T-cell (primary cell): ENCODE data around the gene KAT7. TPM values are rescaled to one million over a fixed set of nuclear protein-coding genes. Genes with fewer than 3 reads are reported as not detected.
A peak's percentile ranks its signal among the peaks of the same experiment; 100 is the strongest.

ENCODE experiments used
- ATAC-seq, 4 experiments: fragments of 200-7000 bp in 3 of 4; fragments of 150-1000 bp in 1 of 4; cut with Tn5 transposase; replicated peaks in 1 of 4; 1 replicate in 3 of 4; 2 replicates in 1 of 4; pipeline ENCODE4 v1.10.0; 2021; ENCODE audit warnings: moderate library complexity in 3 of 4, mild to moderate bottlenecking in 2 of 4, moderate number of reproducible peaks in 1 of 4
- CTCF ChIA-PET, 2 donors: fragments of 300-600 bp; sonication (Branson Sonifier 250); formaldehyde crosslinking; loops; one replicate each; lab custom pipeline; 2022; ENCODE audit warnings: antibody characterized with exemption in 2 of 2; lab: Charles Lee
- POLR2A ChIA-PET, 2 donors: fragments of 300-600 bp; sonication (Branson Sonifier 250); formaldehyde crosslinking; loops; one replicate each; lab custom pipeline; 2022; ENCODE audit warnings: antibody characterized with exemption in 2 of 2; lab: Charles Lee
- DNase-seq, 35 experiments: peaks; one replicate each; pipeline versions ENCODE4 v3.0.0 to v3.0.0-alpha.2; 2013 to 2023
- H3K27ac ChIP-seq: one replicate; pipeline ENCODE4 v1.5.1; 2013; ENCODE audit warnings: low read length
- H3K27me3 ChIP-seq, 2 experiments: replicated peaks in 1 of 2; 1 replicate in 1 of 2; 2 replicates in 1 of 2; pipeline versions ENCODE4 v1.6.1 to v1.7.0; 2013; ENCODE audit warnings: low read length in 1 of 2, mixed read lengths in 1 of 2; ENCODE audit not compliant: control insufficient read depth in 2 of 2, insufficient read depth in 2 of 2; ENCODE audit errors: extremely low read depth in 1 of 2
- H3K36me3 ChIP-seq, 2 donors: 1 replicate in 1 of 2; 2 replicates in 1 of 2; pipeline versions ENCODE4 v1.6.1 to v1.7.0; 2013; ENCODE audit warnings: low read length in 1 of 2; ENCODE audit not compliant: control insufficient read depth in 2 of 2, insufficient read depth in 1 of 2; ENCODE audit errors: extremely low read depth in 1 of 2
- H3K4me1 ChIP-seq, 2 experiments: 1 replicate in 1 of 2; 2 replicates in 1 of 2; pipeline versions ENCODE4 v1.6.1 to v1.7.0; 2013; ENCODE audit warnings: low read length in 2 of 2, mixed read lengths in 1 of 2; ENCODE audit not compliant: insufficient read depth in 2 of 2, control insufficient read depth in 1 of 2; ENCODE audit errors: extremely low read depth in 1 of 2
- H3K4me3 ChIP-seq, 2 donors: 1 replicate in 1 of 2; 2 replicates in 1 of 2; pipeline versions ENCODE4 v1.5.1 to v1.7.0; 2013; ENCODE audit warnings: mild to moderate bottlenecking in 2 of 2, low read length in 1 of 2, moderate library complexity in 1 of 2; ENCODE audit not compliant: control insufficient read depth in 1 of 2; ENCODE audit errors: extremely low read depth in 1 of 2
- H3K9me3 ChIP-seq: 2 replicates; pipeline ENCODE4 v1.7.0; 2013
- H3K27ac Mint-ChIP-seq, 2 donors: one replicate each; pipeline ENCODE4 v1.8.0; 2020 to 2021; ENCODE audit warnings: mild to moderate bottlenecking in 2 of 2, mixed read lengths in 2 of 2
- H3K27me3 Mint-ChIP-seq, 2 donors: one replicate each; pipeline ENCODE4 v1.8.0; 2021 to 2022; ENCODE audit warnings: mixed read lengths in 2 of 2
- H3K36me3 Mint-ChIP-seq: one replicate; pipeline ENCODE4 v1.8.0; 2021; ENCODE audit warnings: mixed read lengths
- H3K4me1 Mint-ChIP-seq, 3 donors: one replicate each; pipeline ENCODE4 v1.8.0; 2020 to 2022; ENCODE audit warnings: mixed read lengths in 3 of 3, mild to moderate bottlenecking in 1 of 3
- H3K4me3 Mint-ChIP-seq, 3 donors: one replicate each; pipeline ENCODE4 v1.8.0; 2020 to 2022; ENCODE audit warnings: mild to moderate bottlenecking in 3 of 3, mixed read lengths in 3 of 3, moderate library complexity in 3 of 3
- H3K9me3 Mint-ChIP-seq, 3 donors: one replicate each; pipeline ENCODE4 v1.8.0; 2020 to 2022; ENCODE audit warnings: mixed read lengths in 3 of 3
- WGBS: methylation state at CpG from one replicate; pipeline ENCODE4 v1.1.5; 2013; ENCODE audit warnings: missing lambda C conversion rate; ENCODE audit not compliant: insufficient coverage; 5-methylcytosine and 5-hydroxymethylcytosine counted together
- total RNA-seq, 35 experiments: library from RNA in 6 of 35; stranded (reverse) in 6 of 35; fragments of 120-200 nt in 1 of 35; gene quantifications; one replicate each; pipeline versions ENCODE4 v1.2.1 to v1.2.4 and lab custom pipeline; 2013 to 2026

The KAT7 gene
- total RNA-seq, 5 donors from 2014 or later (not counting 1 experiment from before 2014, with no cell fraction given) = 96.8 to 197 (median 99.7) TPM

DNA sequence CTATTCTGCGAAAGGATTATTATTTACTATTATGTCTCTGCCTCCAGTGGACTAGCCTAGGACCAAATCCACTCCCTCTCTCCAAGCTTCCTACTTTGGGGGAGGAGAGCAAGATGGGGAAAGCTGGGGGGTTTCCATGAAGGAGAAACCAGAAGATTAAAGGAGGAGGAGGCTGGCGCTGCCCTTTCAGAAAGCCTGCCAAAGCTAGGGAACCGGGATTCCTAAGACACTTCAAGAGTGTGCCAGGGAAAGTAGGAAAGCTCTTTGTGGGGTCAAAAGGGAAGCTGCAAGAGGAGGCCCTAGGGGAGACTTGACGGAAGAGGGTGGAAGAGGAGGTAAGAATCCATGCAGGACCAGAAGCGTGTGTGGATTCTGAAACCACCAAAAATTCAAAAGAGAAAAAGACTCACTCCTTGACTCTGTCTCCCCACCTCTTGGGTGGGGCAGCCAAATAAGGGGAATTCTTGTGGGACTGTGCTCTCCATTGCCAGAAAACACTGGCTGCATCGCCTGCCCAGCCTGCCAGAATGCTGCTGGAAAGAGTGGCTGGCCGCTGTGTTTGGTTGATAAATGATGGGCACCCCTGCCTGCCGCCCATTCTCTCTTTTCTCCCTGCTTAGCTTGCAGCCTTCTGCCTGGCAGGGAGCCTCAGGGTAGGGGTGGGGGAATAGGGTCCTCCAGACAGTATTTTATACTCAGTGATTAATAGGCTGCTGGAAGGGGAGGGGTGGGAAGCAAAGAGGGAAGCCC is 11.8 kb upstream of the KAT7 start:
- H3K27me3 Mint-ChIP-seq = peaks cover 0 to 2% of the 10 kb centered on the region in 2 donors
- no peak overlapping the region for H3K4me3 ChIP-seq
- peaks cover 6 to 14% (median 8%) of the 10 kb centered on the region in 3 donors for H3K4me1 Mint-ChIP-seq
- H3K4me1 ChIP-seq = peaks cover 0 to 5% of the 10 kb centered on the region in 2 experiments
- no peaks in the 10 kb centered on the region for H3K9me3 Mint-ChIP-seq
- ChIA-PET CTCF (interaction anchor here (0.6 to 1.7 kb wide), 3 partner anchors 20 to 596 kb away, joined by 3 to 11 read pairs (median 8); no protein-coding TSS in a partner anchor), POLR2A (interaction anchor here in 1 of 2 donors (0.6 kb wide), 1 partner anchor 35 kb away, joined by 3 read pairs; no protein-coding TSS in a partner anchor)
- no peak overlapping the region for H3K27ac ChIP-seq
- H3K27me3 ChIP-seq = peaks cover 0 to 3% of the 10 kb centered on the region in 2 experiments
- H3K9me3 ChIP-seq = no peaks in the 10 kb centered on the region
- no peaks in the 10 kb centered on the region for H3K36me3 ChIP-seq
- no peak for ATAC-seq
- H3K36me3 Mint-ChIP-seq = no peaks in the 10 kb centered on the region
- no peak overlapping the region for H3K27ac Mint-ChIP-seq
- H3K4me3 Mint-ChIP-seq = no peak overlapping the region
- 96% methylated on average over 4 of the region's 8 CpGs for WGBS
- no peak for DNase-seq

DNA sequence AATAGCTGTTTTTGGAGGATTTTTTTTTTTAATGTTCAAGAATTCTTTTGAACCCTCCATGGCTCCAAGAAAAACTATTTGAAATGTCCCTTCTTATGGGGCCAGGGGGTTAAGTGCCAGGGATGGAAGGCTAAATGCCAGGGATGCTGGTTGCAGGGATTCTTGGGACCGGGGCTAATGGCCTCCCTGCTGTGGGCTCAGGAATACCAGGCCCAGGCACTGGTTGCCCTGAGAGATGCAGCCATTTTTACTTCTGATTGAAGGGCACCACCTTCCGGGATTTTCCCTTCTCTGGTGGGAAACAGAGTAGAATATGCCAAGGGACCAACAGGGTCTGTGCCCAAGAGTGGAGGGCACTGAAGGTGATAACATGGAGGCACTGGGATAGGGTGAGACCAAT is 10.9 kb upstream of the KAT7 start:
- Histone ChIP-seq H3K4me1 (peaks cover 0 to 5% of the 10 kb centered on the region in 2 experiments), H3K36me3 (no peaks in the 10 kb centered on the region), H3K27ac (no peak overlapping the region), H3K27me3 (peaks cover 0 to 3% of the 10 kb centered on the region in 2 experiments), H3K9me3 (no peaks in the 10 kb centered on the region), H3K4me3 (no peak overlapping the region)
- peaks cover 6 to 14% (median 8%) of the 10 kb centered on the region in 3 donors for H3K4me1 Mint-ChIP-seq
- WGBS = 86% methylated on average over 2 of the region's 2 CpGs
- H3K36me3 Mint-ChIP-seq = no peaks in the 10 kb centered on the region
- no peak overlapping the region for H3K27ac Mint-ChIP-seq
- H3K27me3 Mint-ChIP-seq = peaks cover 0 to 2% of the 10 kb centered on the region in 2 donors
- H3K4me3 Mint-ChIP-seq = no peak overlapping the region
- ChIA-PET CTCF (interaction anchor here in 1 of 2 donors (1.7 kb wide), 1 partner anchor 68 kb away, joined by 11 read pairs; no protein-coding TSS in a partner anchor), POLR2A (no interaction called here)
- no peak for DNase-seq
- H3K9me3 Mint-ChIP-seq = no peaks in the 10 kb centered on the region
- no peak for ATAC-seq

DNA sequence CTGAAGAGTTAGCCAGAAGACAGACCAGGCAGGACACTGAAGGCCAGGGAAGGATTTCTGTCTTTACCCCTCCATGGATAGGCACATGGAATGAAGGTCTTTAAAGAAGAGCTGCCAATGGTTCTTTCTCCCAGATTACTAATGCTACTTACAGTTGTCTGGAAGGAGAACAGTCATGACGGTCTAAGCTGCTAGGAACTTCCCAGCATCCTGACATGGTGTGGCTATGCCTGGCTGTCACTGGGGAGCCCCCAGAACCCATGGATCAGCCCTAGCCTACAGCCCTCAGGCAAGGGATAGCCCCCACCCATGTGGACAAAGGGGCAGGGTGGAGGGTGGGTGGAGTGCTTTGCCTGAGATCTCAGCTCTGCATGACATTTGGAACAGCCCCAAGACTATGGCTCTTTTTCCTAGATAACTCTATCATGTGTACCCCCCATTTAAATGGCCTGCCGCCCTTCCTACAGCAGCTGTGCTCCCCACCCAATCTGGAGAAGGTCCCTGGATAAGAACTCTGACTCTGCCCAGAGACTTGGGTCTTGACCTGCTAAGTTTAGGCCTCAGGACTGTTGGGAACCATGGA is 9.2 kb upstream of the KAT7 start:
- Histone ChIP-seq H3K27me3 (no peaks in the 10 kb centered on the region), H3K4me3 (no peak overlapping the region), H3K27ac (no peak overlapping the region), H3K4me1 (peaks cover 0 to 5% of the 10 kb centered on the region in 2 experiments), H3K36me3 (no peaks in the 10 kb centered on the region), H3K9me3 (no peaks in the 10 kb centered on the region)
- H3K4me3 Mint-ChIP-seq = no peak overlapping the region
- H3K27ac Mint-ChIP-seq = no peak overlapping the region
- H3K4me1 Mint-ChIP-seq = peaks cover 6 to 14% (median 8%) of the 10 kb centered on the region in 3 donors
- H3K9me3 Mint-ChIP-seq = no peaks in the 10 kb centered on the region
- ChIA-PET POLR2A (interaction anchor here in 1 of 2 donors (0.6 kb wide), 1 partner anchor 404 kb away, joined by 3 read pairs; no protein-coding TSS in a partner anchor), CTCF (interaction anchor here in 1 of 2 donors (0.8 kb wide), 1 partner anchor 71 kb away, joined by 3 read pairs; the partner anchor contains the start of gene SLC35B1)
- WGBS = 85% methylated on average over 2 of the region's 2 CpGs
- no peak for DNase-seq
- peak in 1 of 4 experiments; percentile 30 for ATAC-seq
- H3K27me3 Mint-ChIP-seq = peaks cover 0 to 2% of the 10 kb centered on the region in 2 donors
- no peaks in the 10 kb centered on the region for H3K36me3 Mint-ChIP-seq

DNA sequence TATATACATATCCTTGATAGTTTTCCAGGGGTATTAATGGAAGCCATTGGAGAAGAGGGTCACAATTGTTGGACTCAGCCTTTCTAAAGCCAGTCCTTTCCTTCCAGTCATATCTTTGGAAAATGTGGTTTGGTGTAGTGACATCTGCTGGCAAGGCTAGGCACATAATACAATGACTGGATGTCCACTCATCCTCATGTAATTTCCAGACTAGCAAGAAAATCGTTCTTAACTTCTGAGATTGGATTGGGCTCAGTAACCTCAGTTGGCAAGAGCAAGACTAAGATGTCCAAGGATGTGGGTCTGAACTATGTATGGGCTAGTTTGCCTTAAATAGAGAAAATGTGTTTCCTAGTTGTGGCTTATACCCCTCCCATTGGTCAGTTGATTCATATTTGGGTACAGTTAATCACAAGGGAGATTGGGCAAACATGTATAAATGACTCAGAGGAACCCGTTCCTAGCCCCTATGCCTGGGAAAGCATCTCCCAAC is 8.7 kb upstream of the KAT7 start:
- H3K36me3 Mint-ChIP-seq = no peaks in the 10 kb centered on the region
- H3K9me3 Mint-ChIP-seq = no peaks in the 10 kb centered on the region
- Histone ChIP-seq H3K9me3 (no peaks in the 10 kb centered on the region), H3K27me3 (no peaks in the 10 kb centered on the region), H3K36me3 (no peaks in the 10 kb centered on the region), H3K4me1 (peaks cover 0 to 5% of the 10 kb centered on the region in 2 experiments), H3K27ac (no peak overlapping the region), H3K4me3 (no peak overlapping the region)
- ChIA-PET CTCF (interaction anchor here in 1 of 2 donors (0.8 kb wide), 1 partner anchor 72 kb away, joined by 3 read pairs; the partner anchor contains the start of gene SLC35B1), POLR2A (no interaction called here)
- ATAC-seq = peak; percentile 41 to 73 (median 54)
- H3K27me3 Mint-ChIP-seq = peaks cover 0 to 2% of the 10 kb centered on the region in 2 donors
- no peak overlapping the region for H3K27ac Mint-ChIP-seq
- H3K4me3 Mint-ChIP-seq = no peak overlapping the region
- peak in 4 of 35 experiments; percentile 13 to 62 (median 22) for DNase-seq
- H3K4me1 Mint-ChIP-seq = peaks cover 6 to 14% (median 8%) of the 10 kb centered on the region in 3 donors
- WGBS = no CpG with 5 or more reads among the region's 2 CpGs

DNA sequence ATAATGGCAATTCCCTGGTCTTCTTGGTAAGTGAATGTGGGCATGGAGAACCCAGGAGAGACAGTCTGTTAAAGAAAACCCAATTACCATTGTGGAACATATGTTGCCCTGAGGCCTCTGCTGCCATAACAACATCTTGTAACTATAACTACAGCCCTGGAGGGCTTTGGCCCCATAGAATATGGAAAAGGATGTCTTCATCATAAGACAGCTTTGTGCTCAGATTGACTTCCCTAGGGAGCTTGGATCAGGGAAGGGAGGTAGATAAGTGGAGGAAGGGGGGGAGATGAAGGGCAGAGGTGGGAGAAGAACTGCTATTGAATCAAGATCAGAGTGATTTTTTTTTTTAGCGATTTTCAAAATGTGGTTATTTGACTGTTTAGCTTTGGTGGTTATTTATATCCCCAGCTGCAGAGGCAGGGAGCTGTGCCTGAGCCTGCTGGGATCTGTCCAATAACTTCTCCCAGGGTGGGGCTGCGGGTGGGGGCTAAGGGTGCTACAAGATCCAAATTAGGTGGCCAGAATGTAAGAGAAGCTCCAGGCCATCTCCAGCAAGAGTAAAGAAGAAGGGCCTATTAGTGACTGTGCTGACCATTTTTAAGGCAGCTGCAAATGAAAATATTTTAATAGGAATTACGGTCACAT is 5.3 kb upstream of the KAT7 start:
- Histone ChIP-seq H3K9me3 (no peaks in the 10 kb centered on the region), H3K36me3 (no peaks in the 10 kb centered on the region), H3K4me1 (peaks cover 6 to 13% of the 10 kb centered on the region in 2 experiments), H3K27ac (no peak overlapping the region), H3K4me3 (no peak overlapping the region), H3K27me3 (no peaks in the 10 kb centered on the region)
- Mint-ChIP-seq H3K4me3 (no peak overlapping the region), H3K27ac (no peak overlapping the region), H3K9me3 (no peaks in the 10 kb centered on the region), H3K4me1 (peaks cover 17 to 26% (median 22%) of the 10 kb centered on the region in 3 donors), H3K36me3 (no peaks in the 10 kb centered on the region), H3K27me3 (no peaks in the 10 kb centered on the region)
- POLR2A ChIA-PET = interaction anchor here (0.6 to 0.7 kb wide), 4 partner anchors 20 to 1351 kb away, joined by 3 to 7 read pairs (median 3); no protein-coding TSS in a partner anchor
- 76% methylated on average over 3 of the region's 3 CpGs for WGBS
- CTCF ChIA-PET = interaction anchor here (0.7 to 1.7 kb wide), 2 partner anchors 16 to 37 kb away, joined by 4 to 9 read pairs; no protein-coding TSS in a partner anchor
- no peak for ATAC-seq
- no peak for DNase-seq
